ENCODE measurements around the gene EPHB1. TPM values are rescaled to one million over a fixed set of nuclear protein-coding genes. Genes with fewer than 3 reads are reported as not detected.

Gene EPHB1
- total RNA-seq, 1 donor from 2014 or later = 17.4 TPM

- peak; percentile 83 for DNase-seq (ENCODE audit: low read depth)
Measured at GRCh38 chr3:135159681-135160247, 364.7 kb downstream of the EPHB1 start.

- DNase-seq (ENCODE audit: low read depth) = no peak
Measured at GRCh38 chr3:135161425-135161824, 366.4 kb downstream of the EPHB1 start.

- no peak for DNase-seq (ENCODE audit: low read depth)
Measured at GRCh38 chr3:135163701-135164100, 368.6 kb downstream of the EPHB1 start.

- DNase-seq (ENCODE audit: low read depth) = no peak
Measured at GRCh38 chr3:135165260-135165659, 370.2 kb downstream of the EPHB1 start.

GRCh38 chr3:135166266-135166825 is 371.3 kb downstream of the EPHB1 start:
- no peak for DNase-seq (ENCODE audit: low read depth)

- no peak for DNase-seq (ENCODE audit: low read depth)
Measured at GRCh38 chr3:135168822-135169221, 373.8 kb downstream of the EPHB1 start.

- DNase-seq (ENCODE audit: low read depth) = no peak
Measured at GRCh38 chr3:135169651-135170050, 374.6 kb downstream of the EPHB1 start.

GRCh38 chr3:135170732-135171131 is 375.7 kb downstream of the EPHB1 start:
- DNase-seq (ENCODE audit: low read depth) = no peak

- DNase-seq (ENCODE audit: low read depth) = no peak
Measured at GRCh38 chr3:135172191-135172869, 377.3 kb downstream of the EPHB1 start.

- peak; percentile 15 for DNase-seq (ENCODE audit: low read depth)
Measured at GRCh38 chr3:135175728-135176277, 380.7 kb downstream of the EPHB1 start.

- no peak for DNase-seq (ENCODE audit: low read depth)
Measured at GRCh38 chr3:135176881-135177280, 381.8 kb downstream of the EPHB1 start.

- DNase-seq (ENCODE audit: low read depth) = no peak
Measured at GRCh38 chr3:135178566-135178965, 383.5 kb downstream of the EPHB1 start.

- no peak for DNase-seq (ENCODE audit: low read depth)
Measured at GRCh38 chr3:135181408-135181807, 386.3 kb downstream of the EPHB1 start.

- no peak for DNase-seq (ENCODE audit: low read depth)
Measured at GRCh38 chr3:135182364-135182998, 387.4 kb downstream of the EPHB1 start.

- no peak for DNase-seq (ENCODE audit: low read depth)
Measured at GRCh38 chr3:135190658-135191057, 395.6 kb downstream of the EPHB1 start.

GRCh38 chr3:135191708-135192107 is 396.6 kb downstream of the EPHB1 start:
- DNase-seq (ENCODE audit: low read depth) = no peak

GRCh38 chr3:135192929-135193328 is 397.9 kb downstream of the EPHB1 start:
- DNase-seq (ENCODE audit: low read depth) = no peak

GRCh38 chr3:135197246-135197645 is 402.2 kb downstream of the EPHB1 start:
- DNase-seq (ENCODE audit: low read depth) = peak; percentile 25

GRCh38 chr3:135197856-135198255 is 402.8 kb downstream of the EPHB1 start:
- no peak for DNase-seq (ENCODE audit: low read depth)

GRCh38 chr3:135199137-135199536 is 404.1 kb downstream of the EPHB1 start:
- no peak for DNase-seq (ENCODE audit: low read depth)

GRCh38 chr3:135203026-135203425 is 408.0 kb downstream of the EPHB1 start:
- DNase-seq (ENCODE audit: low read depth) = no peak

GRCh38 chr3:135213213-135213612 is 418.2 kb downstream of the EPHB1 start:
- DNase-seq (ENCODE audit: low read depth) = no peak

- DNase-seq (ENCODE audit: low read depth) = no peak
Measured at GRCh38 chr3:135213822-135214221, 418.8 kb downstream of the EPHB1 start.
